Measurements from ENCODE around the gene MAGED2.
"Not testable (repeated sequence)": the region's sequence is repeated elsewhere in the genome, so short reads cannot be mapped to it uniquely, and the experiment has no call there.

The MAGED2 gene
- total RNA-seq, result 75.1 to 140 (median 106) reads per million in 4 donors

GRCh38 chrX:54807524-54808108 is at the start of gene MAGED2:
MAGED2 (plus strand) TSS chrX:54807745; CDS start chrX:54809332, 1,587 bp downstream.
- DNase-seq, result peak; percentile 28 to 59 (median 32)

GRCh38 chrX:54758114-54759055 is 49.2 kb upstream of the MAGED2 start:
- DNase-seq, result no peak

- DNase-seq, result not testable (repeated sequence)
Observed at GRCh38 chrX:54774391-54775094, 33.0 kb upstream of the MAGED2 start.

- no peak for DNase-seq
Observed at GRCh38 chrX:54776061-54776460, 31.5 kb upstream of the MAGED2 start.

GRCh38 chrX:54776987-54777672 is 30.4 kb upstream of the MAGED2 start:
- no peak for DNase-seq

GRCh38 chrX:54785901-54786300 is 21.6 kb upstream of the MAGED2 start:
- peak in 1 of 5 donors; percentile 3 for DNase-seq

- peak in 2 of 5 donors; percentile 13 to 14 for DNase-seq
Observed at GRCh38 chrX:54786967-54787366, 20.6 kb upstream of the MAGED2 start.

GRCh38 chrX:54788446-54788845 is 19.1 kb upstream of the MAGED2 start:
- DNase-seq, result no peak

- DNase-seq, result not testable (repeated sequence)
Observed at GRCh38 chrX:54789405-54789804, 18.1 kb upstream of the MAGED2 start.

- no peak for DNase-seq
Observed at GRCh38 chrX:54794028-54794427, 13.5 kb upstream of the MAGED2 start.

- no peak for DNase-seq
Observed at GRCh38 chrX:54794795-54795194, 12.8 kb upstream of the MAGED2 start.

GRCh38 chrX:54798137-54798536 is 9.4 kb upstream of the MAGED2 start, which contains the start of gene ITIH6:
ITIH6 (minus strand) TSS chrX:54798255; CDS start chrX:54798210, 45 bp downstream.
- DNase-seq, result no peak

- DNase-seq, result no peak
Observed at GRCh38 chrX:54799046-54799445, 8.5 kb upstream of the MAGED2 start.

- DNase-seq, result peak in 3 of 5 donors; percentile 25 to 40 (median 30)
Observed at GRCh38 chrX:54808109-54808604, 612 bp downstream of the MAGED2 start.

GRCh38 chrX:54808605-54809483 is 1.3 kb downstream of the MAGED2 start:
- peak; percentile 80 to 95 (median 82) for DNase-seq

GRCh38 chrX:54810532-54810931 is 3.0 kb downstream of the MAGED2 start:
- no peak for DNase-seq

- no peak for DNase-seq
Observed at GRCh38 chrX:54811301-54811885, 3.8 kb downstream of the MAGED2 start.

- no peak for DNase-seq
Observed at GRCh38 chrX:54812306-54812705, 4.8 kb downstream of the MAGED2 start.

GRCh38 chrX:54817220-54817820 is 9.8 kb downstream of the MAGED2 start:
- DNase-seq, result no peak

- no peak for DNase-seq
Observed at GRCh38 chrX:54818221-54818620, 10.7 kb downstream of the MAGED2 start.

All from T-helper 1 cell (primary cell).